GM12892 (cell line): ENCODE results near the gene STX3.
"Not testable (repeated sequence)": the region's sequence is repeated elsewhere in the genome, so short reads cannot be mapped to it uniquely, and the experiment has no call there.

ENCODE experiments used
- DNase-seq: peaks from one replicate; pipeline ENCODE4 v3.0.0; 2011; ENCODE audit not compliant: insufficient read length
- FAIRE-seq: peaks from 2 replicates; lab custom pipeline; 2011; peaks lifted over from hg19 to GRCh38; lab: Jason Lieb, UNC
- POLR2A ChIP-seq: IDR thresholded peaks from 2 replicates; pipeline ENCODE4 v1.6.1; 2011; ENCODE audit warnings: low read depth, low read length, control low read depth
- POLR2AphosphoS5 ChIP-seq: IDR thresholded peaks from 2 replicates; pipeline ENCODE4 v1.6.1; 2011; ENCODE audit warnings: low read depth, low read length, control low read depth
- TAF1 ChIP-seq: IDR thresholded peaks from 2 replicates; pipeline ENCODE4 v1.6.1; 2011; ENCODE audit warnings: low read depth, mild to moderate bottlenecking, control low read depth, low read length, borderline replicate concordance

STX3 gene

DNA sequence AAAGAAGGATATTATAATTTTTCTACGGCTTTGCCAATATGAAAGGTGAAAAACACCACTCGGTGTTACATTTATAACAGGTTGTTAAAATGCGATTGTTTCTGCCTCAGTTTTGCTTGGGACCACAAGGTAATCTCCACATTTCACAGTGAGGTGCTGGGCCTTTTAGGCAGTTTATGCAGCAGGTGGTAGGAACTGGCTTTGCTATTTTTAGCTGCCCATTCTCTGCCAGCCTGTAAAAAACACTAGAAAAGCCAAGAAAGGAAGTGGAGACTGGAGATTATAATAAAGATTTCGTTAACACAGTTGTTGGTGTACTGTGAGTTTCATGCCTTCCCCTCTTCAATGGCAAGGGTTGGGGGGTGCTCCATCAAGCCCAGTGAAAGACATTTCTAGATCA is 63.4 kb downstream of the STX3 start:
- no peak for FAIRE-seq
- no peak for TF ChIP-seq POLR2AphosphoS5
- TF ChIP-seq TAF1: no peak
- TF ChIP-seq POLR2A: no peak
- DNase-seq: no peak

DNA sequence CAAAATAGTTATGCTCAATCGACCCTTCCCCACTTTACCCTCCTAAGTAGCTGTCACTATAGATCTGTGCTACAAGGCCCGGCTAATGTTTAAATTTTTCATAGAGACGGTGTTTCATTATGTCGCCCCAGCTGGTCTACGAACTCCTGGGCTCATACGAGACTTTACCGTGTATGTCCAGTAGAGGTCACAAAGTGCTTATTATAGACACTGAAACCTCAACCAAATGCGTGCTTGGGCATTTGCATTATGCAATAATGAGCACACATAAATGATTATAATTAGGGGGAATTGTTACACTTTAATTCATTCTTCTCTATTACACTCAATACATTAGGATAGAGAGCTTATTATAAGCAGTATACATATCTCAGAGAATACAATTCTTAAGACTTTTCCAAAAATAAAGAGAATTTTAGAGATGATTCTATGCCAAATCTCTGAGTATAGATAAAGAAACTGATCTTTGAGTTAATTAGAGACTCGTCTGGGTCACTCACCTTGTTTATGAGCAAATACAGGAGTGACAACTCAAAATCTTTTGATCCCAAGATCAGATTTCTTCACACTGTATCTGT is 67.9 kb downstream of the STX3 start:
- no peak for TF ChIP-seq POLR2AphosphoS5
- no peak for TF ChIP-seq POLR2A
- peak; percentile 80 for FAIRE-seq
- DNase-seq: no peak

DNA sequence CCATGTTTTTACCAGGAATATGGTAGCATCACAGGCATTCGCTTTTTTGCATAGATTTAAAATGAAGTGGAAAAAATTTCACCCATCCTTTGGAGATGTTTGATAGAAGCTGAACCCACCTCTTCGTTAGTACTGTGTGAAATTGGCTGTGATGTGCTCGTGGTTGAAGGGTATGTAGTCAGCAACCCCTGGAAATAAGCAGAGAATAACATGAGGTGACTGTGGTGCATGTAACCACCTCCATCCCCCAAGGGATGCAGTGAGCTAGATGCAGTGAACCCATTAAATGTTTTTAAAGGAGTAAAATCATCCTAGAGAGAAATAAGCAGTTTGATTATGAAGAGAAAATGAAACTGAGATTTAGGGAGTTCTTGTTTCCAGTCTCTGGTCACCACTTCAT is 74.2 kb downstream of the STX3 start:
- DNase-seq: no peak
- no peak for FAIRE-seq
- no peak for TF ChIP-seq POLR2AphosphoS5
- TF ChIP-seq POLR2A: no peak
- TF ChIP-seq TAF1: no peak

DNA sequence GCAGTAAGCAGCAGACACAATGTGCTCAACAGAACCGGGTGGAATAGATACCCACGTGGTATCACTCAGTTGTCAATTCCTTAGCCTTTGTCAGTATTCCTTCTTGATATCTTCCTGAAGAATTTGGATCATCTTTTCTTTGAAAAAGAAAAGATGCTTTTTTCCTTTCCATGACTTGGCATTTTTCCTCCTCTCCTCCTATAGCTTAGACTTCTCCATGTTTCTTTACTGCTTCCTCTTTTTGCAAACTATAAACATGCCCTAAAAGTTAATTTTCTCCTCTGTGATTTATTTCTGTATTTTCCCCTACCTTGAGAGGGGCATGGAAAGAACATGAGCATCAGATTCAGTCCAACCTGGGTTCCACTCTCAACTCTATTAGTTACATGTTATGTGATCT is 78.4 kb downstream of the STX3 start:
- DNase-seq (no peak), FAIRE-seq (peak; percentile 21)
- TF ChIP-seq POLR2AphosphoS5 (no peak), TAF1 (no peak), POLR2A (no peak)

DNA sequence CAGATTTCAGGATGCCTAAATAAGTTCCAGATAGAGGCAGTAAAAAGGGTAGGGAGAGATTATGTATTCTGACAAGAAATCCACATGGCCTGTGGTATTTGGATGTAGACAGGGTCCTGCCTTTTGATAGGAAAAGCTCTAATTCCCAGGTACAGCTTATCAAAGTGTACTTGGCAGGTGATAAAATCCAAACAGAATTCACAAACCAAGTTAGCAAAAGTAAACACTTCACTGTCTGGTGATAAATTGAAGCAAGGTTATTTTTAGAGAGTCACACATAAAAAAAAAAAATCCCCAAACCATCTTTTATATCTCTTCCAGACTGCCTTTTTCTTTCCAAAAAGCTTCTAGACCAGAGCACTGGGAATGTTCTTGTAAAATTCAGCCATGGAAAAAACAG is 84.4 kb downstream of the STX3 start:
- TF ChIP-seq TAF1: no peak
- no peak for TF ChIP-seq POLR2A
- TF ChIP-seq POLR2AphosphoS5: no peak
- FAIRE-seq: no peak
- DNase-seq: no peak

DNA sequence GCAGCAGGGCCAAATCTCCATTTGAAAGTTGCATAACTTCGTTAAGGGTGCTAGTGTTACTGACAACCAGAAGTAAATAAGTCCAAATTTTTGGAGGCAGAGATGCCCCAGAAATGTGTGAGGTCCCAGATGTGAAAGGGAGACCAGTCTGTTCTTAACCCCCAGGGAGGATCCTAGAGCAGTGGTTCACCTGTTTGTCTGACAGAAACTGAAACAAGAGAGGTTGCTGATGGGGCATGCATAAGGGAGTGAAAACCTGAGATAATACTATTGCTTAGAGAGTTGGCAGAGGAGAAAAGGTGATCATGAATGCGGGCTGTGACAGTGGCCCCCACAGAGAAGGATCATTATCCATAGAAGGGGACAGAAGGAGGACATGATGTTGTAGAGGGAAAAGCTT is 86.3 kb downstream of the STX3 start:
- TF ChIP-seq POLR2A (no peak), TAF1 (no peak), POLR2AphosphoS5 (no peak)
- no peak for FAIRE-seq

DNA sequence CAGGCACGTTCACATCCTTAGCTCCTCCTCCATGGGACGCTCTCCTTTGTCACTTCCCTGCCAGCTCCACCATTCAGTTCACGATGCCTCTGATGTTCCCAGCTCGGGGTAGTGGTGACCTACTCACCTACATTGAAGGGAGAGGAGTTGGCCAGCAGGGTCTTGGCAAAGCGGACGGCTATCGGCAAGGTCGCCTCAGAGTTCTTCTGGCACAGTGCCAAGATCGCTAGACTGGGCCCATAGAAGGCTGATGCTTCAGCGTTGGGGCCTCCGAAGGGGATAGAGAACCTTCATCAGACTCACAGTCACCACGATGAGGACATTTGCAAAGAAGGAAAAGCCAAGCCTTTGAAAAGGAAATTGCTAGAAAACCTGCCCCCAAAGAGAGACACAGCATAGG is 87.1 kb downstream of the STX3 start:
- no peak for TF ChIP-seq POLR2A
- no peak for TF ChIP-seq TAF1
- TF ChIP-seq POLR2AphosphoS5: no peak
- no peak for FAIRE-seq
- DNase-seq: no peak

More for the DNA sequence above, 86.3 kb downstream of the STX3 start:
- no peak for DNase-seq

DNA sequence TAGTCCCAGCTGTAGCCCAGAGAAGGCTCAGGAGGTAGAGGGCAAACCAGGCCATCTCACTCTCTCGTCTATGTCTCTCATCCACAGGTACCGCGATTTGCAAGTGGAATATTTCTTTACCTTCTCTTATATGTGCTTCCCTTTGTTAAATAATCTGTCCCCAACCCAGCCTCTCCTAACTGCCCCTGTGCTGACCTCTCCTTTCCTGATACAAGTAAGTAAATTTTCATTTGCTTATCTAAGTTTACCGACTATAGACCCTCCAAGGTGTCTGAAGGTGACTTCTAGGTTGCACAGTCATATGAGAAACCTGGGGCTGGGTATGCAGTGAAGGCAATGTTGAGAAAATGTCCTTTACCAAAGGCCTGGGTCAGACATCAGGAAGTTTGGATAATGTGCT is 90.2 kb downstream of the STX3 start, which contains the start of gene CBLIF:
CBLIF (minus strand) TSS at position 101 of the 400 bp plus-strand sequence; CDS start at position 55, 46 bp downstream.
- no peak for DNase-seq
- TF ChIP-seq POLR2AphosphoS5: no peak
- no peak for TF ChIP-seq TAF1
- TF ChIP-seq POLR2A: no peak
- FAIRE-seq: no peak

DNA sequence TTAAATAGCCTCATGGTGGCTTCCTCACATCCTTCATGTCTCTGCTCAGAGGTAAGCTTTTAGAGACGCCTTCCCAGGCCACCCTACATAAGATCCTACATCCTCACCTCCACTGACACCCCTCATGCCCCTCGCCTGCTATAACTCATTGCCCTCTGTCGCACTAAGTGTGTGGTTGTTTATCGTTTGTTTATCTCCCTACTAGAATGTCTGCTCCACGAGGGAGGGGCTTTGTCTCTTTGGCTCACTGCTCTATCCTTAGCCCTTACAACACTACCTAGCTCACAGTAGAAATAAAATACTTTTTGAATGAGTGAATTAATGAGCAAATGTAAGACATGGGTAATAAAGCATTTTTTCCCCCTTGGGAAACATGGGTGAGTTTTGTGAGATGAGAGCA is 91.4 kb downstream of the STX3 start:
- TF ChIP-seq POLR2AphosphoS5 (no peak), TAF1 (no peak)
- FAIRE-seq: no peak
- DNase-seq: no peak

DNA sequence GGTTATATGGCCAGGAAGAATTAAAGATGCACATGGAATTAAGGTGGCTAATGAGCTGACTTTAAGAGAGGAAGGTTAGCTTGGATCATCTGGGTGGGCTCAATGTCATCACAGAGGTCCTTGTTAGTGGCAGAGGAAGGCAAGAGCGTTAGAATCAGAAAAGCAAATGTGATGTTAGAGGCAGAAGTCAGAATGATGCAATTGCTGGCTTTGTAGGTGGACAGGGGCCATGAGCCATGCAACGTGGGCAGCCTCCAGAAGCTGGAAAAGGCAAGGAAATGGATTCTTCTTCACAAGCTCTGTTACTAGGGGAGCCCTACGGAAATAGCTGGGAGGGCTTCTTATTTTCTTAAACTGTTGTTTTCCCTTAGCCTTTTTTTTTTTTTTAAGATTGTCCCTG is 92.5 kb downstream of the STX3 start:
- no peak for DNase-seq
- TF ChIP-seq POLR2AphosphoS5 (no peak), POLR2A (no peak)
- no peak for FAIRE-seq

DNA sequence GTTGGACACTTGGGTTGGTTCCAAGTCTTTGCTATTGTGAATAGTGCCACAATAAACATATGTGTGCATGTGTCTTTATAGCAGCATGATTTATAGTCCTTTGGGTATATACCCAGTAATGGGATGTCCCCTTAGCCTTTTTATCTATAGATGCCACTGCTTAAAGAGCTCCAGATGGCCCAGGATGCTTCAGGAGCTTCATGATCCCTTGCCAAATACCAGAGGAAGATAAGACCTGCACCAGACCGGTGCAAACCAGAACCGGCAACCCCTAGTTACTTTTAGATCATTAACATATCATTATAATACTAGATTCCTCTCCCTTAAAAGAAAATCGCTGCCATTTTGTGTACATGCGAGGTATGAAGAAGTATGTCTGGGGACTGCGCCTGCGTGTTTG is 93.3 kb downstream of the STX3 start:
- not testable (repeated sequence) for FAIRE-seq, DNase-seq

DNA sequence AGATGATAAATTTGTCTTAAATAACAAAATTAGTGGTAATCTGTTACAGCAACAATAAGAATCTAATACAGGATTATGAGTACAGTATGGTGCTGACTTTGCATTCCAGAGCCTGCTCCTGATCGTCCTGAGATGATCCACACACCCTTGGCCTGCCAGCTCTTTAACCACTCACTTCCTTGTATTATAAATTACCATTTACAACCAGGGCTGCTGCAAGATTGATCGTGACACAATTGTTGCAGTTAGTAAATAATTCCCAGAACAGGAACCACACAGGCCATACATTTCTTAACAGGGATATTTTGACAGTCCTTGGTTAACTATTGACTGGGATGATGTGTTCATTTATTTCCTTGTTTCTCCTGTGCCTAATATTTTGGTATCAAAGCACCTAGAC is 94.0 kb downstream of the STX3 start:
- no peak for TF ChIP-seq POLR2A
- TF ChIP-seq TAF1: no peak
- no peak for TF ChIP-seq POLR2AphosphoS5
- DNase-seq: no peak
- no peak for FAIRE-seq

DNA sequence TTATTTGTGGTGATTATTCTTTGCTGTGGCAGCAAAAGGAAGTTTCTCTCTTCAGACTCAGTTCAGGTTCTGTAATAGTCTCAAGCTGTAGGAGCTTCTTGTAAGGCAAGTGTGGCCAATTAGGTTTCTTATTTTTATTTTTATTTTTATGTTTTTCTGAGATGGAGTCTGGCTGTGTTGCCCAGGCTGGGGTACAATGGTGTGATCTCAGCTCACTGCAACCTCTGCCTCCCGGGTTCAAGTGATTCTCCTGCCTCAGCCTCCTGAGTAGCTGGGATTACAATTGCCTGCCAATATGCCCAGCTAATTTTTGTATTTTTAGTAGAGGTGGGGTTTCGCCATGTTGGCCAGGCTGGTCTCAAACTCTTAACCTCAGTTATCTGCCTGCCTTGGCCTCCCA is 94.4 kb downstream of the STX3 start:
- FAIRE-seq, DNase-seq: not testable (repeated sequence)

DNA sequence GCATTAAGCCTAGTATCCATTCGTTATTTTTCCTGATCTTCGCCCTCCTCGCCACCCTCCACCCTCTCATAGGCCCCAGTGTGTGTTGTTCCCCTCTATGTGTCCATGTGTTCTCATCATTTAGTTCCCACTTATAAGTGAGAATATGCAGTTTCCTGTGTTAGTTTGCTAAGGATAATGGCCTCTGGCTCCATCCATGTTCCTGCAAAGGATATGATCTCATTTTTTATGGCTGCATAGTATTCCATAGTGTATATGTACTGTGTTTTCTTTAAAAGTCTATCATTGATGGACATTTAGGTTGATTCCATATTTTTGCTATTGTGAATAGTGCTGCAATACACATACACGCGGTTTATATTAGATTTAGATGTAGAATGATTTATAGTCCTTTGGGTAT is 96.2 kb downstream of the STX3 start:
- not testable (repeated sequence) for FAIRE-seq, DNase-seq
